ENCODE measurements around the gene TMEM117. TPM values are rescaled to one million over a fixed set of nuclear protein-coding genes. Genes with fewer than 3 reads are reported as not detected.

TMEM117 gene
- total and polyA plus RNA-seq, 10 of the 15 experiments (the other 5 are each of a cell fraction or from before 2014, with no cell fraction given): 3.1 to 8.2 (median 6.1) TPM

DNA sequence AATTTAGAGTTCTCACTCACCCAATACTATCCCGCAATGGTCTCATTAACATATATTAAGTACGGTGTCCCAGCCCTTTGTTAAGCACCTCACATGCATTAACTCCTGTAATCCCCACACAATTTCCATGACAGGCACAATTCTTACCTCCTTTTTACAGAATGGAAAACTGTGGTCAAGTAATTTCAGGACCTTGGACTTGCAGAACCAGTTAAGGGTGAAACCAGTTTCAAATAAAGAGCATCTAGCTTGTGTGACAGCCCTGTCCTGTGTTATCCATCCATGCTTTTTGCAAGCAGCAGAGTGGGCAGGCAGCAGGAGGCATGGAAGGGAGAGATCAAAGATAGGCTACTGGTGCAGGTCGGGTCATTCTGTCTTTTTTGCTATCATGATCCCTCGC, 569.4 kb downstream of the TMEM117 start:
- Histone ChIP-seq H3K4me1 (ENCODE audit: control insufficient read depth, insufficient read depth, low read length) (no peaks in the 10 kb centered on the region), H3K79me2 (ENCODE audit: control insufficient read depth, insufficient read depth, low read length) (no peaks in the 10 kb centered on the region), H3K4me3 (no peak overlapping the region), H3K36me3 (ENCODE audit: control insufficient read depth in 2 of 2, insufficient read depth in 2 of 2, low read length in 1 of 2) (no peaks in the 10 kb centered on the region), H3K27me3 (replicated peaks in 1 of 2; ENCODE audit: control insufficient read depth in 2 of 2, insufficient read depth in 2 of 2, low read length in 1 of 2) (peaks cover 0 to 2% of the 10 kb centered on the region in 2 experiments; a peak in 1 of 4 replicates), H4K20me1 (ENCODE audit: control insufficient read depth, insufficient read depth) (no peaks in the 10 kb centered on the region), H3K27ac (ENCODE audit: control insufficient read depth, insufficient read depth) (no peak overlapping the region), H3K4me2 (ENCODE audit: control insufficient read depth, insufficient read depth) (no peak overlapping the region), H2AFZ (ENCODE audit: control insufficient read depth, low read depth, low read length) (no peak overlapping the region), H3K9ac (ENCODE audit: control insufficient read depth, insufficient read depth, low read length) (no peak overlapping the region), H3K9me3 (replicated peaks; ENCODE audit: control insufficient read depth, insufficient read depth, low read length) (no peaks in the 10 kb centered on the region; the same call in 2 of the 3 replicates)
- no peak for DNase-seq (ENCODE audit: low read depth, low spot score)
- CTCF ChIA-PET: interaction anchor here (0.8 kb wide), 1 partner anchor 19 kb away, joined by 3 read pairs; no protein-coding TSS in a partner anchor
- FAIRE-seq: no peak
- no peak for ATAC-seq
- no TSS peak for BruUV-seq (replicated peaks)
- SMC1A ChIA-PET (ENCODE audit: uncharacterized antibody, unreplicated experiment): interaction anchor here (1.1 to 1.5 kb wide), 4 partner anchors 8 to 32 kb away, joined by 3 to 4 read pairs (median 3); no protein-coding TSS in a partner anchor
- RAD21 ChIA-PET (ENCODE audit: unreplicated experiment): no interaction called here
- POLR2A ChIA-PET: no interaction called here
- in situ Hi-C loops (cut with MboI): no loop called here
- WGBS (ENCODE audit: insufficient coverage, insufficient replicate concordance, low lambda C conversion rate, missing lambda C conversion rate): 13% methylated on average over 4 of the region's 4 CpGs
- intact Hi-C loops (cut with micrococcal nuclease; ENCODE audit: unreplicated experiment): no loop called here
- TF ChIP-seq ASH2L (IDR thresholded peaks at IDR 0.05; ENCODE audit: borderline replicate concordance, low read depth) (no peak), ZNF274 (IDR thresholded peaks at IDR 0.05; ENCODE audit: insufficient read depth, insufficient read length) (no peak), YBX1 (IDR thresholded peaks at IDR 0.05) (no peak), RAD51 (IDR thresholded peaks at IDR 0.05) (no peak), SP1 (IDR thresholded peaks at IDR 0.05; ENCODE audit: low read depth, low read length) (no peak), HDAC2 (IDR thresholded peaks at IDR 0.05) (no peak), NFYA (IDR thresholded peaks at IDR 0.05; ENCODE audit: borderline replicate concordance, low read depth, low read length) (no peak), RUNX3 (IDR thresholded peaks at IDR 0.05; ENCODE audit: low read length) (no peak), ZNF24 (IDR thresholded peaks at IDR 0.05) (no peak)
- TF ChIP-seq, protein P1, sequence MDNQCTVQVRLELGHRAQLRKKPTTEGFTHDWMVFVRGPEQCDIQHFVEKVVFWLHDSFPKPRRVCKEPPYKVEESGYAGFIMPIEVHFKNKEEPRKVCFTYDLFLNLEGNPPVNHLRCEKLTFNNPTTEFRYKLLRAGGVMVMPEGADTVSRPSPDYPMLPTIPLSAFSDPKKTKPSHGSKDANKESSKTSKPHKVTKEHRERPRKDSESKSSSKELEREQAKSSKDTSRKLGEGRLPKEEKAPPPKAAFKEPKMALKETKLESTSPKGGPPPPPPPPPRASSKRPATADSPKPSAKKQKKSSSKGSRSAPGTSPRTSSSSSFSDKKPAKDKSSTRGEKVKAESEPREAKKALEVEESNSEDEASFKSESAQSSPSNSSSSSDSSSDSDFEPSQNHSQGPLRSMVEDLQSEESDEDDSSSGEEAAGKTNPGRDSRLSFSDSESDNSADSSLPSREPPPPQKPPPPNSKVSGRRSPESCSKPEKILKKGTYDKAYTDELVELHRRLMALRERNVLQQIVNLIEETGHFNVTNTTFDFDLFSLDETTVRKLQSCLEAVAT (IDR thresholded peaks at IDR 0.05): no peak
- TF ChIP-seq, protein P2, sequence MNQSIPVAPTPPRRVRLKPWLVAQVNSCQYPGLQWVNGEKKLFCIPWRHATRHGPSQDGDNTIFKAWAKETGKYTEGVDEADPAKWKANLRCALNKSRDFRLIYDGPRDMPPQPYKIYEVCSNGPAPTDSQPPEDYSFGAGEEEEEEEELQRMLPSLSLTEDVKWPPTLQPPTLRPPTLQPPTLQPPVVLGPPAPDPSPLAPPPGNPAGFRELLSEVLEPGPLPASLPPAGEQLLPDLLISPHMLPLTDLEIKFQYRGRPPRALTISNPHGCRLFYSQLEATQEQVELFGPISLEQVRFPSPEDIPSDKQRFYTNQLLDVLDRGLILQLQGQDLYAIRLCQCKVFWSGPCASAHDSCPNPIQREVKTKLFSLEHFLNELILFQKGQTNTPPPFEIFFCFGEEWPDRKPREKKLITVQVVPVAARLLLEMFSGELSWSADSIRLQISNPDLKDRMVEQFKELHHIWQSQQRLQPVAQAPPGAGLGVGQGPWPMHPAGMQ (IDR thresholded peaks at IDR 0.05; ENCODE audit: borderline replicate concordance): no peak
- TF ChIP-seq, protein P3, sequence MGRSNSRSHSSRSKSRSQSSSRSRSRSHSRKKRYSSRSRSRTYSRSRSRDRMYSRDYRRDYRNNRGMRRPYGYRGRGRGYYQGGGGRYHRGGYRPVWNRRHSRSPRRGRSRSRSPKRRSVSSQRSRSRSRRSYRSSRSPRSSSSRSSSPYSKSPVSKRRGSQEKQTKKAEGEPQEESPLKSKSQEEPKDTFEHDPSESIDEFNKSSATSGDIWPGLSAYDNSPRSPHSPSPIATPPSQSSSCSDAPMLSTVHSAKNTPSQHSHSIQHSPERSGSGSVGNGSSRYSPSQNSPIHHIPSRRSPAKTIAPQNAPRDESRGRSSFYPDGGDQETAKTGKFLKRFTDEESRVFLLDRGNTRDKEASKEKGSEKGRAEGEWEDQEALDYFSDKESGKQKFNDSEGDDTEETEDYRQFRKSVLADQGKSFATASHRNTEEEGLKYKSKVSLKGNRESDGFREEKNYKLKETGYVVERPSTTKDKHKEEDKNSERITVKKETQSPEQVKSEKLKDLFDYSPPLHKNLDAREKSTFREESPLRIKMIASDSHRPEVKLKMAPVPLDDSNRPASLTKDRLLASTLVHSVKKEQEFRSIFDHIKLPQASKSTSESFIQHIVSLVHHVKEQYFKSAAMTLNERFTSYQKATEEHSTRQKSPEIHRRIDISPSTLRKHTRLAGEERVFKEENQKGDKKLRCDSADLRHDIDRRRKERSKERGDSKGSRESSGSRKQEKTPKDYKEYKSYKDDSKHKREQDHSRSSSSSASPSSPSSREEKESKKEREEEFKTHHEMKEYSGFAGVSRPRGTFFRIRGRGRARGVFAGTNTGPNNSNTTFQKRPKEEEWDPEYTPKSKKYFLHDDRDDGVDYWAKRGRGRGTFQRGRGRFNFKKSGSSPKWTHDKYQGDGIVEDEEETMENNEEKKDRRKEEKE (IDR thresholded peaks at IDR 0.05): no peak
- TF ChIP-seq, protein P4, sequence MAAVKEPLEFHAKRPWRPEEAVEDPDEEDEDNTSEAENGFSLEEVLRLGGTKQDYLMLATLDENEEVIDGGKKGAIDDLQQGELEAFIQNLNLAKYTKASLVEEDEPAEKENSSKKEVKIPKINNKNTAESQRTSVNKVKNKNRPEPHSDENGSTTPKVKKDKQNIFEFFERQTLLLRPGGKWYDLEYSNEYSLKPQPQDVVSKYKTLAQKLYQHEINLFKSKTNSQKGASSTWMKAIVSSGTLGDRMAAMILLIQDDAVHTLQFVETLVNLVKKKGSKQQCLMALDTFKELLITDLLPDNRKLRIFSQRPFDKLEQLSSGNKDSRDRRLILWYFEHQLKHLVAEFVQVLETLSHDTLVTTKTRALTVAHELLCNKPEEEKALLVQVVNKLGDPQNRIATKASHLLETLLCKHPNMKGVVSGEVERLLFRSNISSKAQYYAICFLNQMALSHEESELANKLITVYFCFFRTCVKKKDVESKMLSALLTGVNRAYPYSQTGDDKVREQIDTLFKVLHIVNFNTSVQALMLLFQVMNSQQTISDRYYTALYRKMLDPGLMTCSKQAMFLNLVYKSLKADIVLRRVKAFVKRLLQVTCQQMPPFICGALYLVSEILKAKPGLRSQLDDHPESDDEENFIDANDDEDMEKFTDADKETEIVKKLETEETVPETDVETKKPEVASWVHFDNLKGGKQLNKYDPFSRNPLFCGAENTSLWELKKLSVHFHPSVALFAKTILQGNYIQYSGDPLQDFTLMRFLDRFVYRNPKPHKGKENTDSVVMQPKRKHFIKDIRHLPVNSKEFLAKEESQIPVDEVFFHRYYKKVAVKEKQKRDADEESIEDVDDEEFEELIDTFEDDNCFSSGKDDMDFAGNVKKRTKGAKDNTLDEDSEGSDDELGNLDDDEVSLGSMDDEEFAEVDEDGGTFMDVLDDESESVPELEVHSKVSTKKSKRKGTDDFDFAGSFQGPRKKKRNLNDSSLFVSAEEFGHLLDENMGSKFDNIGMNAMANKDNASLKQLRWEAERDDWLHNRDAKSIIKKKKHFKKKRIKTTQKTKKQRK (IDR thresholded peaks at IDR 0.05; ENCODE audit: low read depth, low read length): no peak
